Psoas muscle (tissue), 8 donors: ENCODE results near the gene MARCHF3. TPM values are rescaled to one million over a fixed set of nuclear protein-coding genes. Genes with fewer than 3 reads are reported as not detected.
A peak's percentile ranks its signal among the peaks of the same experiment; 100 is the strongest.

Experiments
- ATAC-seq, 4 donors: fragments of 200-7000 bp; cut with Tn5 transposase; one replicate each; pipeline ENCODE4 v1.9.1; 2020; ENCODE audit warnings: moderate library complexity in 3 of 4, mild to moderate bottlenecking in 2 of 4
- DNase-seq, 2 donors: peaks; one replicate each; pipeline ENCODE4 v3.0.0-alpha.2; 2020
- H3K27ac ChIP-seq: fragments of 200-600 bp; one replicate; pipeline ENCODE4 v1.8.0; 2022
- H3K27me3 ChIP-seq, 3 donors: fragments of 200-600 bp in 1 of 3; one replicate each; pipeline versions ENCODE4 v1.6.1 to v1.8.0; 2013 to 2022; ENCODE audit warnings: low read length in 2 of 3, mild to moderate bottlenecking in 2 of 3, moderate library complexity in 1 of 3; ENCODE audit not compliant: insufficient read depth in 3 of 3
- H3K36me3 ChIP-seq, 2 donors: fragments of 200-600 bp in 1 of 2; one replicate each; pipeline versions ENCODE4 v1.6.1 to v1.8.0; 2013 to 2022; ENCODE audit warnings: low read depth in 1 of 2, mild to moderate bottlenecking in 1 of 2, moderate library complexity in 1 of 2; ENCODE audit not compliant: insufficient read depth in 1 of 2
- H3K4me1 ChIP-seq: fragments of 200-600 bp; one replicate; pipeline ENCODE4 v1.8.0; 2022
- H3K4me3 ChIP-seq: fragments of 200-600 bp; one replicate; pipeline ENCODE4 v1.8.0; 2022; ENCODE audit warnings: mild to moderate bottlenecking
- H3K9me3 ChIP-seq: fragments of 200-600 bp; one replicate; pipeline ENCODE4 v1.8.0; 2022
- CTCF ChIP-seq: fragments of 200-600 bp; IDR thresholded peaks from one replicate; pipeline ENCODE4 v1.8.0; 2022; ENCODE audit warnings: antibody characterized with exemption
- WGBS, 3 donors: extraction: QIAGEN DNeasy Blood & Tissue Kit; methylation state at CpG; one replicate each; pipeline versions ENCODE4 v1.1.6 to v1.1.7; 2013; 5-methylcytosine and 5-hydroxymethylcytosine counted together
- intact Hi-C, 2 donors: fragments of 100-400 bp; cut with DNase I; formaldehyde crosslinking; loops; one replicate each; pipeline versions ENCODE4 v1.11.0 to v1.14.2; 2022
- polyA plus RNA-seq, 3 donors: library from polyadenylated mRNA; stranded (reverse); fragments of 200-250 nt; gene quantifications; one replicate each; pipeline ENCODE4 v1.2.3, GENCODE V29; 2013
- total RNA-seq, 4 donors: library from RNA; stranded (reverse); fragmentation: NEBNext Ultra II Directional in 2 of 4; extraction: Animal tissue kit (Norgen Biotek cat#: 25700) in 2 of 4; gene quantifications; one replicate each; pipeline versions ENCODE4 v1.2.1 to v1.2.4, GENCODE V29; 2021 to 2023
- donor health status: healthy with polysubstance abuse.
- donor health status: DM: no; HTN: no; CAD: no; lungs with moderate emphysema.
- donor health status: Bipolar disorder and iron deficiency.
- donor health status: healthy.
- donor health status: DM: yes; HTN: yes; CAD: no.
- donor health status: DM: no; HTN: no; CAD: no.
- donor health status: DM: no; HTN: no; CAD: no.
- donor health status: DM: yes; HTN: yes; CAD: no.

MARCHF3 gene
- total and polyA plus RNA-seq, 7 donors = 6.0 to 22.0 (median 12.0) TPM

GRCh38 chr5:127051591-127051990, 21.2 kb upstream of the MARCHF3 start:
- Histone ChIP-seq H3K4me3 (no peak overlapping the region), H3K9me3 (no peaks in the 10 kb centered on the region), H3K27me3 (no peaks in the 10 kb centered on the region), H3K4me1 (no peaks in the 10 kb centered on the region), H3K27ac (no peak overlapping the region), H3K36me3 (peaks cover 4 to 18% of the 10 kb centered on the region in 2 donors)
- 87 to 96% (median 93%) methylated on average over 1 of the region's 1 CpG for WGBS, 3 donors
- no peak for TF ChIP-seq CTCF
- DNase-seq (no peak), ATAC-seq (no peak)
- intact Hi-C loops = no loop called here

- H3K4me3 ChIP-seq = no peak overlapping the region
- no peak overlapping the region for H3K27ac ChIP-seq
- DNase-seq (no peak), ATAC-seq (no peak)
- no peak for TF ChIP-seq CTCF
- no peaks in the 10 kb centered on the region for H3K9me3 ChIP-seq
- intact Hi-C loops = no loop called here
- peaks cover 0 to 13% of the 10 kb centered on the region in 2 donors for H3K36me3 ChIP-seq
- 89 to 94% (median 91%) methylated on average over 4 of the region's 4 CpGs for WGBS, 3 donors
- H3K27me3 ChIP-seq = no peaks in the 10 kb centered on the region
- no peaks in the 10 kb centered on the region for H3K4me1 ChIP-seq
Observed at GRCh38 chr5:127046343-127047072, 16.1 kb upstream of the MARCHF3 start.

- WGBS, 3 donors = 89 to 95% (median 93%) methylated on average over 2 of the region's 2 CpGs
Observed at GRCh38 chr5:127042593-127042992, 12.2 kb upstream of the MARCHF3 start.

GRCh38 chr5:127041571-127041970, 11.2 kb upstream of the MARCHF3 start:
- intact Hi-C loops = no loop called here
- Histone ChIP-seq H3K27ac (no peak overlapping the region), H3K4me3 (no peak overlapping the region), H3K9me3 (no peaks in the 10 kb centered on the region), H3K4me1 (peaks cover 5% of the 10 kb centered on the region), H3K27me3 (no peaks in the 10 kb centered on the region), H3K36me3 (peaks cover 0 to 3% of the 10 kb centered on the region in 2 donors)
- DNase-seq = no peak
- no peak for ATAC-seq
- WGBS, 3 donors = 76 to 82% (median 79%) methylated on average over 3 of the region's 3 CpGs
- TF ChIP-seq CTCF = no peak

More at GRCh38 chr5:127042593-127042992, 12.2 kb upstream of the MARCHF3 start:
- Histone ChIP-seq H3K4me3 (no peak overlapping the region), H3K4me1 (peaks cover 5% of the 10 kb centered on the region), H3K9me3 (no peaks in the 10 kb centered on the region), H3K27ac (no peak overlapping the region), H3K27me3 (no peaks in the 10 kb centered on the region), H3K36me3 (peaks cover 0 to 12% of the 10 kb centered on the region in 2 donors)
- TF ChIP-seq CTCF = peak; percentile 14
- intact Hi-C loops = no loop called here
- no peak for ATAC-seq
- DNase-seq = no peak
